ENCODE results near the gene TXNDC15. TPM values are rescaled to one million over a fixed set of nuclear protein-coding genes. Genes with fewer than 3 reads are reported as not detected.
"Not testable (repeated sequence)": the region's sequence is repeated elsewhere in the genome, so short reads cannot be mapped to it uniquely, and the experiment has no call there.

TXNDC15 gene
- total and polyA plus RNA-seq, 2 donors from 2014 or later: 78.0 to 87.3 TPM

DNA sequence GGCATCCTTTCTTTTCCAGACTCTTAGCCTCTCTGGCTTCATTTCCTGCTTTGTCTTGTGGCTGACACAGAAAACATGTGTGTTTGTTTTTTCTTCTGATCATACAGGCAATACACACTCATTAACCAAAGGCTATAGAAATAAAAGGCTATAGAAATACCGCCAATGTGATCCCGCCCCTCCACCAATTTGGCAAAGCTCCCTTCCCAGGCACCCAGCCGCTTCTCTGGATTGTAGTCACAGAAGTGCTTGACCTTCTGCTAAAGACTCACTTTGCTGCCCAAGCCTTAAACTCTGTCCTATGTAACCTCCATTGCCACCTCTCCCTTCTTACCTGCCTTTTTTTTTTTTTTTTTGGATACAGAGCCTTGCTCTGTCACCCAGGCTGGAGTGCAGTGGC is 5.3 kb downstream of the TXNDC15 start:
- TF ChIP-seq, protein P1, sequence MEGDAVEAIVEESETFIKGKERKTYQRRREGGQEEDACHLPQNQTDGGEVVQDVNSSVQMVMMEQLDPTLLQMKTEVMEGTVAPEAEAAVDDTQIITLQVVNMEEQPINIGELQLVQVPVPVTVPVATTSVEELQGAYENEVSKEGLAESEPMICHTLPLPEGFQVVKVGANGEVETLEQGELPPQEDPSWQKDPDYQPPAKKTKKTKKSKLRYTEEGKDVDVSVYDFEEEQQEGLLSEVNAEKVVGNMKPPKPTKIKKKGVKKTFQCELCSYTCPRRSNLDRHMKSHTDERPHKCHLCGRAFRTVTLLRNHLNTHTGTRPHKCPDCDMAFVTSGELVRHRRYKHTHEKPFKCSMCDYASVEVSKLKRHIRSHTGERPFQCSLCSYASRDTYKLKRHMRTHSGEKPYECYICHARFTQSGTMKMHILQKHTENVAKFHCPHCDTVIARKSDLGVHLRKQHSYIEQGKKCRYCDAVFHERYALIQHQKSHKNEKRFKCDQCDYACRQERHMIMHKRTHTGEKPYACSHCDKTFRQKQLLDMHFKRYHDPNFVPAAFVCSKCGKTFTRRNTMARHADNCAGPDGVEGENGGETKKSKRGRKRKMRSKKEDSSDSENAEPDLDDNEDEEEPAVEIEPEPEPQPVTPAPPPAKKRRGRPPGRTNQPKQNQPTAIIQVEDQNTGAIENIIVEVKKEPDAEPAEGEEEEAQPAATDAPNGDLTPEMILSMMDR (IDR thresholded peaks at IDR 0.05; ENCODE audit: borderline replicate concordance, extremely low read depth, insufficient read depth): no peak
- Histone ChIP-seq H3K36me3 (ENCODE audit: control insufficient read depth in 2 of 3, insufficient read depth in 3 of 3, low read length in 3 of 3) (no peaks in the 10 kb centered on the region), H3K4me1 (ENCODE audit: control insufficient read depth in 2 of 3, insufficient read depth in 2 of 3, low read depth in 1 of 3, low read length in 3 of 3) (peaks cover 0 to 4% (median 0%) of the 10 kb centered on the region in 3 donors), H3K9me3 (ENCODE audit: control insufficient read depth in 2 of 3, insufficient read depth in 1 of 3, low read length in 3 of 3) (no peaks in the 10 kb centered on the region), H3K27me3 (ENCODE audit: control insufficient read depth, insufficient read depth, low read length) (no peaks in the 10 kb centered on the region), H3K9ac (ENCODE audit: low read length in 3 of 3) (no peak overlapping the region), H3K4me3 (ENCODE audit: low read length in 3 of 3) (no peak overlapping the region), H3K27ac (ENCODE audit: low read depth in 2 of 2, low read length in 2 of 2) (no peak overlapping the region)
- FAIRE-seq: no peak
- DNase-seq: no peak
- intact Hi-C loops (cut with DNase I): no loop called here

DNA sequence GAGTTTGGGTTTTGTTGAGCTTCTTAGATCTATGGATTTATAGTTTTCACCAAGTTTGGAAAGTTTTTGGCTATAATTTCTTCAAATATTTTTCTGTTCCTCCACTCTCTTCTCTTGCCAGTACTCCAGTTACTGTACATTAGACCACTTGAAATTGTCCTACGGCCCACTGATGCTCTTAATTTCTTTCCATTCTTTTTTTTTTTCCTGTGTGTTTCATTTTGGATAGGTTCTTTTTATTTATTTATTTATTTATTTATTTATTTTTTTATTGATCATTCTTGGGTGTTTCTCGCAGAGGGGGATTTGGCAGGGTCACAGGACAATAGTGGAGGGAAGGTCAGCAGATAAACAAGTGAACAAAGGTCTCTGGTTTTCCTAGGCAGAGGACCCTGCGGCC is 6.8 kb downstream of the TXNDC15 start:
- FAIRE-seq; H3K27ac ChIP-seq (ENCODE audit: low read depth in 2 of 2, low read length in 2 of 2); H3K9ac ChIP-seq (ENCODE audit: low read length in 3 of 3); DNase-seq; H3K4me1 ChIP-seq (ENCODE audit: control insufficient read depth in 2 of 3, insufficient read depth in 2 of 3, low read depth in 1 of 3, low read length in 3 of 3); H3K36me3 ChIP-seq (ENCODE audit: control insufficient read depth in 2 of 3, insufficient read depth in 3 of 3, low read length in 3 of 3); H3K9me3 ChIP-seq (ENCODE audit: control insufficient read depth in 2 of 3, insufficient read depth in 1 of 3, low read length in 3 of 3); H3K4me3 ChIP-seq (ENCODE audit: low read length in 3 of 3); H3K27me3 ChIP-seq (ENCODE audit: control insufficient read depth, insufficient read depth, low read length); intact Hi-C loops (cut with DNase I): not testable (repeated sequence)

DNA sequence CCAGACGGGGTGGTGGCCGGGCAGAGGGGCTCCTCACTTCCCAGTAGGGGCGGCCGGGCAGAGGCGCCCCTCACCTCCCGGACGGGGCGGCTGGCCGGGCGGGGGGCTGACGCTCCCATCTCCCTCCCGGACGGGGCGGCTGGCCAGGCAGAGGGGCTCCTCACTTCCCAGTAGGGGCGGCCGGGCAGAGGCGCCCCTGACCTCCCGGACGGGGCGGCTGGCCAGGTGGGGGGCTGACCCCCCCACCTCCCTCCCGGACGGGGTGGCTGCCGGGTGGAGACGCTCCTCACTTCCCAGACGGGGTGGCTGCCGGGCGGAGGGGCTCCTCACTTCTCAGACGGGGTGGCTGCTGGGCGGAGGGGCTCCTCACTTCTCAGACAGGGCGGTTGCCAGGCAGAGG is 7.5 kb downstream of the TXNDC15 start:
- FAIRE-seq; H3K9me3 ChIP-seq (ENCODE audit: control insufficient read depth in 2 of 3, insufficient read depth in 1 of 3, low read length in 3 of 3); intact Hi-C loops (cut with DNase I): not testable (repeated sequence)

DNA sequence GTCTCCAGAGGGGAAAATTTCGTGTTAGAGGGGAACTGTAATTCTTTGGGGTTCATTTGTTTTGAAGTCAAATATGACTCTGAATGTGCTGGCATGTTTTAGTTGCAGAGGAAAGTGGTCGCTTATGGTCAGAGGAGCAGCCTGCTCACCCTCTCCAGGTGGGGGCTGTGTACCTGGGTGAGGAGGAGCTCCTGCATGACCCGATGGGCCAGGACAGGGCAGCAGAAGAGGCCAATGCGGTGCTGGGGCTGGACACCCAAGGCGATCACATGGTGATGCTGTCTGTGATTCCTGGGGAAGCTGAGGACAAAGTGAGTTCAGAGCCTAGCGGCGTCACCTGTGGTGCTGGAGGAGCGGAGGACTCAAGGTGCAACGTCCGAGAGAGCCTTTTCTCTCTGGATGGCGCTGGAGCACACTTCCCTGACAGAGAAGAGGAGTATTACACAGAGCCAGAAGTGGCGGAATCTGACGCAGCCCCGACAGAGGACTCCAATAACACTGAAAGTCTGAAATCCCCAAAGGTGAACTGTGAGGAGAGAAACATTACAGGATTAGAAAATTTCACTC is 13.5 kb downstream of the TXNDC15 start:
- Histone ChIP-seq H3K9me3 (ENCODE audit: control insufficient read depth in 2 of 3, insufficient read depth in 1 of 3, low read length in 3 of 3) (no peaks in the 10 kb centered on the region), H3K4me1 (ENCODE audit: control insufficient read depth in 2 of 3, insufficient read depth in 2 of 3, low read depth in 1 of 3, low read length in 3 of 3) (no peaks in the 10 kb centered on the region), H3K4me3 (ENCODE audit: low read length in 3 of 3) (no peak overlapping the region), H3K27me3 (ENCODE audit: control insufficient read depth, insufficient read depth, low read length) (no peaks in the 10 kb centered on the region), H3K27ac (ENCODE audit: low read depth in 2 of 2, low read length in 2 of 2) (no peak overlapping the region), H3K36me3 (ENCODE audit: control insufficient read depth in 2 of 3, insufficient read depth in 3 of 3, low read length in 3 of 3) (peaks cover 0 to 3% (median 0%) of the 10 kb centered on the region in 3 donors), H3K9ac (ENCODE audit: low read length in 3 of 3) (no peak overlapping the region)
- no peak for FAIRE-seq
- TF ChIP-seq, protein P1 (IDR thresholded peaks at IDR 0.05; ENCODE audit: borderline replicate concordance, extremely low read depth, insufficient read depth): no peak
- DNase-seq: no peak
- intact Hi-C loops (cut with DNase I): no loop called here

More for the DNA sequence above, 7.5 kb downstream of the TXNDC15 start:
- H3K27me3 ChIP-seq (ENCODE audit: control insufficient read depth, insufficient read depth, low read length); H3K9ac ChIP-seq (ENCODE audit: low read length in 3 of 3); H3K27ac ChIP-seq (ENCODE audit: low read depth in 2 of 2, low read length in 2 of 2); DNase-seq; H3K36me3 ChIP-seq (ENCODE audit: control insufficient read depth in 2 of 3, insufficient read depth in 3 of 3, low read length in 3 of 3); H3K4me1 ChIP-seq (ENCODE audit: control insufficient read depth in 2 of 3, insufficient read depth in 2 of 3, low read depth in 1 of 3, low read length in 3 of 3); H3K4me3 ChIP-seq (ENCODE audit: low read length in 3 of 3): not testable (repeated sequence)

All from kidney (tissue), 14 donors.